Measurements from ENCODE around the gene GTF3C4. TPM values are rescaled to one million over a fixed set of nuclear protein-coding genes. Genes with fewer than 3 reads are reported as not detected.
A peak's percentile ranks its signal among the peaks of the same experiment; 100 is the strongest.

GTF3C4 gene
- total RNA-seq, 6 experiments from 2014 or later, result 4.6 to 6.1 (median 5.5) TPM

DNA sequence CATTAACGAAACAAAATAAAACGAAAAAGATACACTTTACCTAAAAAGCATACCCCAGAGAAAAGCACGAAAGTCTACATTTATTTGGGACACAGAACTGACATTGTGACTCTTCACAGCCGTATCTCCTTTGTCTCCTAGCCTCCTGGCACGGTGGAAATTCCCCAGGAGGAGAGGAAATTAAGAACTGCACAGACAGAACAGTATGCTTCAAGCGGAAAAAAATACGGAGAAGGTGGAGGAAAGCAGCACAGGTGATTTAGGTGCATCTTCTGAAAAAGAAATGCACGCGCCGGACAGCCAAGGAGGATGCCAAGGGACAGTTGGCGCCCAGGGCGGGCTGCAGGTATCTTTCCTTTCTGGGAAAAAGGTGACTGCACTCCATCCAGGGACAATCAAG is 32.5 kb upstream of the GTF3C4 start:
- DNase-seq (no peak), ATAC-seq (no peak)
- Histone ChIP-seq H3K9me3 (no peaks in the 10 kb centered on the region), H3K36me3 (peaks cover 0 to 30% (median 9%) of the 10 kb centered on the region in 4 donors), H3K4me1 (no peaks in the 10 kb centered on the region), H3K27me3 (no peaks in the 10 kb centered on the region), H3K27ac (no peak overlapping the region), H3K4me3 (no peak overlapping the region)
- TF ChIP-seq, protein P1, sequence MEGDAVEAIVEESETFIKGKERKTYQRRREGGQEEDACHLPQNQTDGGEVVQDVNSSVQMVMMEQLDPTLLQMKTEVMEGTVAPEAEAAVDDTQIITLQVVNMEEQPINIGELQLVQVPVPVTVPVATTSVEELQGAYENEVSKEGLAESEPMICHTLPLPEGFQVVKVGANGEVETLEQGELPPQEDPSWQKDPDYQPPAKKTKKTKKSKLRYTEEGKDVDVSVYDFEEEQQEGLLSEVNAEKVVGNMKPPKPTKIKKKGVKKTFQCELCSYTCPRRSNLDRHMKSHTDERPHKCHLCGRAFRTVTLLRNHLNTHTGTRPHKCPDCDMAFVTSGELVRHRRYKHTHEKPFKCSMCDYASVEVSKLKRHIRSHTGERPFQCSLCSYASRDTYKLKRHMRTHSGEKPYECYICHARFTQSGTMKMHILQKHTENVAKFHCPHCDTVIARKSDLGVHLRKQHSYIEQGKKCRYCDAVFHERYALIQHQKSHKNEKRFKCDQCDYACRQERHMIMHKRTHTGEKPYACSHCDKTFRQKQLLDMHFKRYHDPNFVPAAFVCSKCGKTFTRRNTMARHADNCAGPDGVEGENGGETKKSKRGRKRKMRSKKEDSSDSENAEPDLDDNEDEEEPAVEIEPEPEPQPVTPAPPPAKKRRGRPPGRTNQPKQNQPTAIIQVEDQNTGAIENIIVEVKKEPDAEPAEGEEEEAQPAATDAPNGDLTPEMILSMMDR (IDR thresholded peaks at IDR 0.05), result no peak
- no peak for TF ChIP-seq POLR2A (IDR thresholded peaks at IDR 0.05)
- intact Hi-C loops (cut with DNase I), result no loop called here
- WGBS (ENCODE audit: insufficient coverage, low coverage, low lambda C conversion rate, missing lambda C conversion rate), result 91% methylated on average over 8 of the region's 12 CpGs

DNA sequence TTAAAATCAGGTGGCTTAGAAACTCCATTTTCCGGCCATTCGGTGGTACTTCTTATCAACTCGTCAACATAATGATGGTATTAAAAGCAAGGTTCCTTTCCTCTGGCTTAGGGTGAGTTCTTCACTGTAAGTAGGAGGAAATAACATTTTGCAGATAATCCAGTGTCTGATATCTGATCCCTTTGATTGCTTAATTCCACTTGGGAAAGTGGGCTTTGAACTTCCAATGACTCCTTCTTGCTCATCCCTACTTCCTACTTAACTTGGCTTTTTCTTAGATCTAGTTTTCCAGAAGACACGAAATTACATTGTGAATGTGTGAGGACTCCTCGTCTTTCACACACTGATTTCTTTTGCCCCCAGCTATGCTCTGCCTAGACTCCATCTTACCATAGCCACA is 32.0 kb upstream of the GTF3C4 start:
- Histone ChIP-seq H3K9me3 (no peaks in the 10 kb centered on the region), H3K4me1 (no peaks in the 10 kb centered on the region), H3K4me3 (no peak overlapping the region), H3K27me3 (no peaks in the 10 kb centered on the region), H3K27ac (no peak overlapping the region), H3K36me3 (peaks cover 0 to 34% (median 9%) of the 10 kb centered on the region in 4 donors)
- WGBS (ENCODE audit: insufficient coverage, low coverage, low lambda C conversion rate, missing lambda C conversion rate), result 97% methylated on average over 5 of the region's 5 CpGs
- TF ChIP-seq, protein P1 (IDR thresholded peaks at IDR 0.05), result no peak
- no peak for TF ChIP-seq POLR2A (IDR thresholded peaks at IDR 0.05)
- DNase-seq (no peak), ATAC-seq (no peak)
- intact Hi-C loops (cut with DNase I), result no loop called here

DNA sequence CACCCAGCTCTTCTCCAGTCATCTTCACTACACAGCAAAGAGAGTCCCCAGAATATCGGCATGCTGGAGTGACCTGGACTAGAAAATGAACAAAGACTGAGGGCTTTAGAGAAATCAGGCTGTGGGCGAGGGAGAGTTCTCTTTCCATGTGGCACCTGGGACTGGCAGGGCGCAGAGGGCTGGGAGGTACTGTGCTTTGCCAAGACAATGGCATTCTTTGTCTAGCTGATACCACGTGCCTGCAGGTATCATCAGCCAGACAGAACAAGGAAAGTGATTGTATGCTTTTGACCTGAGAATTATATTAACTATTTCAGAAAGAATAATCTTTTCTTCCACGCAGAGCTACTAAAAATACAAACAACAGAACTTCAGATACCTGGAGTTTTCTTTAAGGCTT is 30.9 kb upstream of the GTF3C4 start:
- Histone ChIP-seq H3K4me3 (no peak overlapping the region), H3K27ac (no peak overlapping the region), H3K27me3 (no peaks in the 10 kb centered on the region), H3K36me3 (peaks cover 0 to 38% (median 9%) of the 10 kb centered on the region in 4 donors), H3K9me3 (no peaks in the 10 kb centered on the region), H3K4me1 (no peaks in the 10 kb centered on the region)
- TF ChIP-seq, protein P1 (IDR thresholded peaks at IDR 0.05), result no peak
- no peak for TF ChIP-seq POLR2A (IDR thresholded peaks at IDR 0.05)
- ATAC-seq (no peak), DNase-seq (no peak)
- intact Hi-C loops (cut with DNase I), result no loop called here
- WGBS (ENCODE audit: insufficient coverage, low coverage, low lambda C conversion rate, missing lambda C conversion rate), result 93% methylated on average over 3 of the region's 5 CpGs

DNA sequence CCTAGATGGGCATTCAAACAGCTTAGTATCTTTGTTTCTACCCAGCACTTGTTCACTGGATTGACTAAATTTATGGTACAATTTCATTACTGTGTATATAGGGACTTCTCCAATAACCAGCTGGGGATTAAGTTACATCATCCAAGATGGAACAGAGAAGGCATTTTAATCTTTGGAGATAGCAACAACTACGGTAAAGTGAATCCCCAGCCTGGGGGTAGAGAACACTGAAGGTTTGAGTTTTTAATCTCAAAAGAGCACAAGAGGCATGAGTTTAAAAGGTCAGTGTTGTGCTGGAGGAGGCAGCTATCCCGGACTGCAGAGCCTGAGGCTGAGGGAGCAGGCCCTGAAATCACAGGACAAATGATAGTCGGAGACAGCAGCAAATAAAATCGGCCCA is 29.0 kb upstream of the GTF3C4 start:
- Histone ChIP-seq H3K9me3 (no peaks in the 10 kb centered on the region), H3K27me3 (no peaks in the 10 kb centered on the region), H3K4me3 (no peak overlapping the region), H3K36me3 (peaks cover 0 to 46% (median 17%) of the 10 kb centered on the region in 4 donors), H3K27ac (no peak overlapping the region), H3K4me1 (no peaks in the 10 kb centered on the region)
- 100% methylated on average over 3 of the region's 4 CpGs for WGBS (ENCODE audit: insufficient coverage, low coverage, low lambda C conversion rate, missing lambda C conversion rate)
- no peak for ATAC-seq
- no peak for DNase-seq
- intact Hi-C loops (cut with DNase I), result no loop called here
- TF ChIP-seq, protein P1 (IDR thresholded peaks at IDR 0.05), result no peak
- no peak for TF ChIP-seq POLR2A (IDR thresholded peaks at IDR 0.05)

DNA sequence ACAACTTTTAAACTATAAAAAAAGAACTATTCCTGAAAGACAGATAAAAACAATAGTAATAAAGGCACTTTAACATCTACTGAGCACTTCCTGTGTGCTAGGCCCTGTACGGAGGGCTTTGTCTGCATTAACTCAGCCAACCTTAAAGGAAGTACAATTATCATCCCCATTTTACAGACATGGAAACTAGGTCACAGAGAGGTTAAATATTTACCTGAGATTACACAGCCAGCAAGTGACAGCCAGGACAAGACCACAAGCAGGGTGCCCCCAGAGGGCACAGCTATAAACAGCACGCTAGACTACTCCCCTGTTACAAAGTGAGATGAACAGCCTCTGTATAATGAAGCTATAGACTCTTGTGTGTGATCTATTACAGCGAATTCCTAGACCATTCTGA is 26.0 kb upstream of the GTF3C4 start:
- ATAC-seq (peak in 3 of 4 donors; percentile 22 to 66 (median 25)), DNase-seq (no peak)
- TF ChIP-seq, protein P1 (IDR thresholded peaks at IDR 0.05), result no peak
- no peak for TF ChIP-seq POLR2A (IDR thresholded peaks at IDR 0.05)
- Histone ChIP-seq H3K4me1 (no peaks in the 10 kb centered on the region), H3K27me3 (no peaks in the 10 kb centered on the region), H3K4me3 (no peak overlapping the region), H3K36me3 (peaks cover 0 to 57% (median 25%) of the 10 kb centered on the region in 4 donors), H3K27ac (no peak overlapping the region), H3K9me3 (no peaks in the 10 kb centered on the region)
- WGBS (ENCODE audit: insufficient coverage, low coverage, low lambda C conversion rate, missing lambda C conversion rate), result 91% methylated on average over 3 of the region's 3 CpGs
- intact Hi-C loops (cut with DNase I), result no loop called here

Data from right lobe of liver (tissue), 6 donors.